GM13977 (cell line): ENCODE measurements around the gene HLA-DQB2.

Experiments
- DNase-seq: peaks from one replicate; pipeline ENCODE4 v3.0.0; 2012; ENCODE audit warnings: low spot score
- in situ Hi-C: fragments of 300-500 bp; cut with MboI; formaldehyde crosslinking; loops from one replicate; pipeline ENCODE4 v1.12.0; 2022; ENCODE audit warnings: low sequenced_read_pairs, low pct_unique_long_range_greater_than_20kb, mixed read lengths, inconsistent platforms; ENCODE audit not compliant: unreplicated experiment
- TF ChIP-seq, protein P1 (sequence below): IDR thresholded peaks from 2 replicates; pipeline ENCODE4 v1.5.1; 2012; ENCODE audit warnings: mild to moderate bottlenecking, control low read depth; ENCODE audit not compliant: insufficient read depth; ENCODE audit errors: extremely low read depth, missing control alignments

HLA-DQB2 gene

GRCh38 chr6:32716396-32716795 is 46.9 kb downstream of the HLA-DQB2 start:
- TF ChIP-seq, protein P1, sequence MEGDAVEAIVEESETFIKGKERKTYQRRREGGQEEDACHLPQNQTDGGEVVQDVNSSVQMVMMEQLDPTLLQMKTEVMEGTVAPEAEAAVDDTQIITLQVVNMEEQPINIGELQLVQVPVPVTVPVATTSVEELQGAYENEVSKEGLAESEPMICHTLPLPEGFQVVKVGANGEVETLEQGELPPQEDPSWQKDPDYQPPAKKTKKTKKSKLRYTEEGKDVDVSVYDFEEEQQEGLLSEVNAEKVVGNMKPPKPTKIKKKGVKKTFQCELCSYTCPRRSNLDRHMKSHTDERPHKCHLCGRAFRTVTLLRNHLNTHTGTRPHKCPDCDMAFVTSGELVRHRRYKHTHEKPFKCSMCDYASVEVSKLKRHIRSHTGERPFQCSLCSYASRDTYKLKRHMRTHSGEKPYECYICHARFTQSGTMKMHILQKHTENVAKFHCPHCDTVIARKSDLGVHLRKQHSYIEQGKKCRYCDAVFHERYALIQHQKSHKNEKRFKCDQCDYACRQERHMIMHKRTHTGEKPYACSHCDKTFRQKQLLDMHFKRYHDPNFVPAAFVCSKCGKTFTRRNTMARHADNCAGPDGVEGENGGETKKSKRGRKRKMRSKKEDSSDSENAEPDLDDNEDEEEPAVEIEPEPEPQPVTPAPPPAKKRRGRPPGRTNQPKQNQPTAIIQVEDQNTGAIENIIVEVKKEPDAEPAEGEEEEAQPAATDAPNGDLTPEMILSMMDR, result peak; percentile 12
- no peak for DNase-seq
- in situ Hi-C loops, result no loop called here

DNA sequence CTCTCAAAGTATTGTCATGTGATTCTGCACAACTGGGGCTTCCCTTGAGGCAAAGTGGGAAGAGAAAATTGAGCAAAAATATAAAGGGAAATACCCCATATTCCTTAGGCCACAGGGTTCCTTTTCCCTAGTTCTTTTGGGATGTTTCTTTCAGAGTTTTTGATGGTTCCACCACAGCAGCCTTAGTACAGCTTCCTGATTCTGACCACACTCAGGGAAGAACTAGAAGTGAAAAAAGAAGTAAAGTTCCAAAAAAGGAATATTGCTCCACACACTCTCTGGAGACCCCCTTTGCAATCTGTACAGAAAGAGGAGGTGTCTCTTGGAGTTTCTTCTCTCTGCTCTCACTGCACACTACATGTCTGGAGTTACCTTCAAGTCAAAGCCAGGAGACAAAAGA is 50.1 kb downstream of the HLA-DQB2 start:
- TF ChIP-seq, protein P1, result no peak
- DNase-seq, result no peak
- in situ Hi-C loops, result no loop called here

DNA sequence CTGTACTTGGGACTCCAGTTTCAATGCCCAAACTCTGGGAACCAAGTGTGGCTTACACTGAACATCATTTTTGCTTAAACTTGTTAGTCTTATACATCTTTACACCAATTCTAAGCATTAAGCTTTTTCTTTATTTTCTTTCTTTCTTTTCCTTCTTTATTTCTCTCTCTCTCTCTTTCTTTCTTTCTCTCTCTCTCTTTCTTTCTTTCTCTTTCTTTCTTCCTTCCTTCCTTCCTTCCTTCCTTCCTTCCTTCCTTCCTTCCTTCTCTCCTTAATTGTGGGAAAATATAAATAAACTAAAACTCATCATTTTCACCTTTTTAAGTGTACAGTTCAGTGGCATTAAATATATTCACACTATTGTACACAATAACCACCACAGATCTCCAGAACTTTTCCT is 53.7 kb downstream of the HLA-DQB2 start:
- DNase-seq, result no peak
- in situ Hi-C loops, result no loop called here
- TF ChIP-seq, protein P1, result no peak
